ENCODE results near the gene HMGB3. TPM values are rescaled to one million over a fixed set of nuclear protein-coding genes. Genes with fewer than 3 reads are reported as not detected.

HMGB3 gene
- polyA plus RNA-seq, 2 of the 4 experiments (the other 2 are of a cell fraction) = 104 to 142 TPM

DNA sequence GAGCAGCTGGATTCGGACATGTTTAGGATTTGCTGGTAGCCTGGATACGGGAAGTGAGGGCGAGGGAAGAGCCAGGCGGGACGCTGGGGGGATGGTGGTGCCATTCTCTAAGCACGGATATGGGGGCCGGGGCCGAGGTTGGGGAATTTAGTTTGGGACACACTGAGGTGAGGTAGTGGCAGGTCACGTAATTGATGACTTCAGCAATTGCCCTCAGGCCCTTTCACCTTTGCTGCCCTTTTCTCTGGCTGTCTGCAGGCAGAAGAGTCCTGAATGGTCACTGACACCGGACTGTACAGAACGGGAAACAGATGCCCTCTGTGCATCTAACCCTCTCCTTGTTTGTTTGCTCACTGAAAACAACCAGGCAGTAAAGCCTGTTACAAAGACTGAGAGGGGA lies 16.9 kb upstream of the HMGB3 start:
- DNase-seq (ENCODE audit: low read depth in 1 of 2, low spot score in 1 of 2) = no peak
- TF ChIP-seq POLR2AphosphoS2 (conservative IDR thresholded peaks at IDR 0.05; ENCODE audit: low read length) = no peak
- TF ChIP-seq HOXB5 (CRISPR knock-in tag; IDR thresholded peaks at IDR 0.05) = no peak
- TF ChIP-seq MAFK (IDR thresholded peaks at IDR 0.05; ENCODE audit: partially characterized antibody) = no peak
- TF ChIP-seq, protein P1, sequence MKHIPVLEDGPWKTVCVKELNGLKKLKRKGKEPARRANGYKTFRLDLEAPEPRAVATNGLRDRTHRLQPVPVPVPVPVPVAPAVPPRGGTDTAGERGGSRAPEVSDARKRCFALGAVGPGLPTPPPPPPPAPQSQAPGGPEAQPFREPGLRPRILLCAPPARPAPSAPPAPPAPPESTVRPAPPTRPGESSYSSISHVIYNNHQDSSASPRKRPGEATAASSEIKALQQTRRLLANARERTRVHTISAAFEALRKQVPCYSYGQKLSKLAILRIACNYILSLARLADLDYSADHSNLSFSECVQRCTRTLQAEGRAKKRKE (CRISPR knock-in tag; IDR thresholded peaks at IDR 0.05; ENCODE audit: low read depth) = no peak
- TF ChIP-seq NPAS2 (CRISPR knock-in tag; IDR thresholded peaks at IDR 0.05; ENCODE audit: borderline replicate concordance) = no peak
- TF ChIP-seq ZNF302 (CRISPR knock-in tag; IDR thresholded peaks at IDR 0.05) = no peak
- TF ChIP-seq HDAC2 (IDR thresholded peaks at IDR 0.05) = no peak
- TF ChIP-seq ZC3H11A (IDR thresholded peaks at IDR 0.05) = no peak
- TF ChIP-seq ZSCAN20 (CRISPR knock-in tag; IDR thresholded peaks at IDR 0.05) = no peak
- no peak for TF ChIP-seq MAZ (IDR thresholded peaks at IDR 0.05; ENCODE audit: borderline replicate concordance, low read depth, low read length)
- no peak for TF ChIP-seq KDM5A (IDR thresholded peaks at IDR 0.05)
- no peak for TF ChIP-seq KDM1A (IDR thresholded peaks at IDR 0.05; ENCODE audit: low read depth)
- no peak for TF ChIP-seq HOXA7 (CRISPR knock-in tag; IDR thresholded peaks at IDR 0.05)
- no peak for TF ChIP-seq HEYL (CRISPR knock-in tag; IDR thresholded peaks at IDR 0.05)
- TF ChIP-seq SMC3 (IDR thresholded peaks at IDR 0.05) = no peak
- TF ChIP-seq, protein P2, sequence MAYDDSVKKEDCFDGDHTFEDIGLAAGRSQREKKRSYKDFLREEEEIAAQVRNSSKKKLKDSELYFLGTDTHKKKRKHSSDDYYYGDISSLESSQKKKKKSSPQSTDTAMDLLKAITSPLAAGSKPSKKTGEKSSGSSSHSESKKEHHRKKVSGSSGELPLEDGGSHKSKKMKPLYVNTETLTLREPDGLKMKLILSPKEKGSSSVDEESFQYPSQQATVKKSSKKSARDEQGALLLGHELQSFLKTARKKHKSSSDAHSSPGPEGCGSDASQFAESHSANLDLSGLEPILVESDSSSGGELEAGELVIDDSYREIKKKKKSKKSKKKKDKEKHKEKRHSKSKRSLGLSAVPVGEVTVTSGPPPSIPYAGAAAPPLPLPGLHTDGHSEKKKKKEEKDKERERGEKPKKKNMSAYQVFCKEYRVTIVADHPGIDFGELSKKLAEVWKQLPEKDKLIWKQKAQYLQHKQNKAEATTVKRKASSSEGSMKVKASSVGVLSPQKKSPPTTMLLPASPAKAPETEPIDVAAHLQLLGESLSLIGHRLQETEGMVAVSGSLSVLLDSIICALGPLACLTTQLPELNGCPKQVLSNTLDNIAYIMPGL (CRISPR knock-in tag; IDR thresholded peaks at IDR 0.05; ENCODE audit: borderline replicate concordance) = no peak
- peak in 1 of 2 experiments; percentile 48; a peak in 2 of 6 replicates for ATAC-seq
- Histone ChIP-seq H3K9me3 (no peaks in the 10 kb centered on the region), H3K27ac (peak overlapping the region; percentile 13 to 35; a peak in 1 of 6 replicates), H3K4me3 (no peak overlapping the region), H3K4me2 (peak overlapping the region; percentile 32; the same call in 2 of the 3 replicates), H3K4me1 (peaks cover 10% of the 10 kb centered on the region; the same call in 2 of the 3 replicates)
- CTCF ChIA-PET = no interaction called here
- 69% methylated on average over 11 of the region's 11 CpGs for WGBS (ENCODE audit: missing lambda C conversion rate)
- no peak for FAIRE-seq
- POLR2A ChIA-PET = no interaction called here

DNA sequence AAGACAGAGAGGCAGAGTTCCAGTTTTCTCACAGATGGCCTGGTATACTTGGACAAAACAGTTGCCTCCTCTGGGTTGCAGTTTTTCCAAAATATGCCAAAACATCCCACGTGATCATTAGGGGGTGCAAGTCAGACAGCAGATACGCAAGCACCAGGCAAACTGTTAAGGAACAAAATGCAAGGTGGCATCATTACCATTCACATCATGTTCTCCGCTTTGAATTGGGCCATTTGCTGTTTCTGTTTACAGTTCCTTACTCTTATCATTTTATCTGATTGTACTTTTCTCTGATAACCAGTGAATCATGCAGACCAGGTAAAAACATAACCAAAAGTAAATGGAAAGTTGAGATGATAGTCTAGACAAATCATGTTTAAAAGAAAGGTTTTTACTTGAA lies 16.4 kb upstream of the HMGB3 start:
- H3K27ac ChIP-seq = peak overlapping the region in 1 of 2 experiments; percentile 35; a peak in 1 of 6 replicates
- ChIA-PET CTCF (interaction anchor here (1.3 kb wide), 1 partner anchor 194 kb away, joined by 4 read pairs; no protein-coding TSS in a partner anchor), POLR2A (no interaction called here)
- H3K4me2 ChIP-seq = peak overlapping the region; percentile 32; the same call in 2 of the 3 replicates
- peaks cover 10% of the 10 kb centered on the region; the same call in 2 of the 3 replicates for H3K4me1 ChIP-seq
- ATAC-seq (no peak), DNase-seq (ENCODE audit: low read depth in 1 of 2, low spot score in 1 of 2) (no peak), FAIRE-seq (peak; percentile 90)
- H3K9me3 ChIP-seq = no peaks in the 10 kb centered on the region
- WGBS (ENCODE audit: missing lambda C conversion rate) = 50% methylated on average over 3 of the region's 3 CpGs
- TF ChIP-seq HOXB13 (CRISPR knock-in tag; IDR thresholded peaks at IDR 0.05; ENCODE audit: low read depth) (no peak), EP300 (IDR thresholded peaks at IDR 0.05) (no peak), TFCP2L1 (CRISPR knock-in tag; IDR thresholded peaks at IDR 0.05) (no peak), CHD4 (IDR thresholded peaks at IDR 0.05; ENCODE audit: borderline replicate concordance) (no peak), ZFP36 (IDR thresholded peaks at IDR 0.05; ENCODE audit: borderline replicate concordance, partially characterized antibody) (no peak), CBX2 (IDR thresholded peaks at IDR 0.05; ENCODE audit: borderline replicate concordance, low read depth) (no peak), ESRRA (IDR thresholded peaks at IDR 0.05; ENCODE audit: borderline replicate concordance, low read length) (no peak), ZC3H11A (IDR thresholded peaks at IDR 0.05) (no peak), RAD21 (conservative IDR thresholded peaks at IDR 0.05 in 1 of 2, IDR thresholded peaks at IDR 0.05 in 1 of 2) (no peak), MYC (IDR thresholded peaks at IDR 0.05; ENCODE audit: borderline replicate concordance, low read length) (no peak)
- TF ChIP-seq, protein P1 (CRISPR knock-in tag; IDR thresholded peaks at IDR 0.05; ENCODE audit: low read depth) = no peak
- TF ChIP-seq, protein P3, sequence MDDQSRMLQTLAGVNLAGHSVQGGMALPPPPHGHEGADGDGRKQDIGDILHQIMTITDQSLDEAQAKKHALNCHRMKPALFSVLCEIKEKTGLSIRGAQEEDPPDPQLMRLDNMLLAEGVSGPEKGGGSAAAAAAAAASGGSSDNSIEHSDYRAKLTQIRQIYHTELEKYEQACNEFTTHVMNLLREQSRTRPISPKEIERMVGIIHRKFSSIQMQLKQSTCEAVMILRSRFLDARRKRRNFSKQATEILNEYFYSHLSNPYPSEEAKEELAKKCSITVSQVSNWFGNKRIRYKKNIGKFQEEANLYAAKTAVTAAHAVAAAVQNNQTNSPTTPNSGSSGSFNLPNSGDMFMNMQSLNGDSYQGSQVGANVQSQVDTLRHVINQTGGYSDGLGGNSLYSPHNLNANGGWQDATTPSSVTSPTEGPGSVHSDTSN (IDR thresholded peaks at IDR 0.05) = no peak
- TF ChIP-seq, protein P4, sequence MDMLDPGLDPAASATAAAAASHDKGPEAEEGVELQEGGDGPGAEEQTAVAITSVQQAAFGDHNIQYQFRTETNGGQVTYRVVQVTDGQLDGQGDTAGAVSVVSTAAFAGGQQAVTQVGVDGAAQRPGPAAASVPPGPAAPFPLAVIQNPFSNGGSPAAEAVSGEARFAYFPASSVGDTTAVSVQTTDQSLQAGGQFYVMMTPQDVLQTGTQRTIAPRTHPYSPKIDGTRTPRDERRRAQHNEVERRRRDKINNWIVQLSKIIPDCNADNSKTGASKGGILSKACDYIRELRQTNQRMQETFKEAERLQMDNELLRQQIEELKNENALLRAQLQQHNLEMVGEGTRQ (IDR thresholded peaks at IDR 0.05) = no peak
- H3K4me3 ChIP-seq = no peak overlapping the region
